Measurements from ENCODE around the gene TUBA1C. TPM values are rescaled to one million over a fixed set of nuclear protein-coding genes. Genes with fewer than 3 reads are reported as not detected.
A peak's percentile ranks its signal among the peaks of the same experiment; 100 is the strongest.

TUBA1C gene
- total and polyA plus RNA-seq, 2 donors from 2014 or later, result 149 to 204 TPM

DNA sequence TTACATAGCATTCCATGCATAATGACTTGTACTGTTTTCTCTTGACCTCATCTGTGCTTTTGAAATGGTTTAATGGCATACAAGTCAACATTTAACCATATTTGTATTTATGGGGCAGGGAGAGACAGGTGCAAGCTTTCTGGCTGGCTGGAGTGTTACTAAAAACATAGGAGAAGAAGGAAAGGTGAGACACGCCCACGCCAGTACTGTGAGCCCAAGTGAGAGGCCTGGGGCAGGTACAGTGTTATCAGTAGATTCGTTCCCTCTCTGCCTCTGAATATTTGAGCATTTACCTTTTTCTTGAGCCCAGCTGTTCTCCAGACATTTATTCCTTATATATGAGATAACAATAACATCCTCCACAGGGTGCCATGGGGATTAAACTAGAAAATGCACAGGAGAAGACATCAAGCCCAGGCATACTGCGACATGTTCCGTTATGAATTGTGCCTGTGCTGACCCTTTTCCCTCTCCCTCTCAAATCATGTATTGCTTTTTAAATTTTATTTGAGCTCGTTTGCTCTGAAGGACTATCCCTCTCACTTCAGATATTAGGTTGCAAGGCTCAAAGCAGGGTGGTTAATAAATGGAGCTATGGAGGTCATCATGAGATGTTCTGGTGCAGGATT is 34.6 kb upstream of the TUBA1C start:
- Histone ChIP-seq H3K27ac (ENCODE audit: low read depth in 2 of 2, low read length in 2 of 2) (no peak overlapping the region), H3K36me3 (ENCODE audit: control insufficient read depth in 2 of 3, insufficient read depth in 3 of 3, low read length in 3 of 3) (no peaks in the 10 kb centered on the region), H3K4me1 (ENCODE audit: control insufficient read depth in 2 of 3, insufficient read depth in 2 of 3, low read depth in 1 of 3, low read length in 3 of 3) (peaks cover 0 to 13% (median 9%) of the 10 kb centered on the region in 3 donors), H3K4me3 (ENCODE audit: low read length in 3 of 3) (no peak overlapping the region), H3K9me3 (ENCODE audit: control insufficient read depth in 2 of 3, insufficient read depth in 1 of 3, low read length in 3 of 3) (no peaks in the 10 kb centered on the region), H3K9ac (ENCODE audit: low read length in 3 of 3) (no peak overlapping the region), H3K27me3 (ENCODE audit: control insufficient read depth, insufficient read depth, low read length) (no peaks in the 10 kb centered on the region)
- DNase-seq (no peak), FAIRE-seq (no peak)
- intact Hi-C loops (cut with DNase I), result no loop called here
- TF ChIP-seq, protein P1, sequence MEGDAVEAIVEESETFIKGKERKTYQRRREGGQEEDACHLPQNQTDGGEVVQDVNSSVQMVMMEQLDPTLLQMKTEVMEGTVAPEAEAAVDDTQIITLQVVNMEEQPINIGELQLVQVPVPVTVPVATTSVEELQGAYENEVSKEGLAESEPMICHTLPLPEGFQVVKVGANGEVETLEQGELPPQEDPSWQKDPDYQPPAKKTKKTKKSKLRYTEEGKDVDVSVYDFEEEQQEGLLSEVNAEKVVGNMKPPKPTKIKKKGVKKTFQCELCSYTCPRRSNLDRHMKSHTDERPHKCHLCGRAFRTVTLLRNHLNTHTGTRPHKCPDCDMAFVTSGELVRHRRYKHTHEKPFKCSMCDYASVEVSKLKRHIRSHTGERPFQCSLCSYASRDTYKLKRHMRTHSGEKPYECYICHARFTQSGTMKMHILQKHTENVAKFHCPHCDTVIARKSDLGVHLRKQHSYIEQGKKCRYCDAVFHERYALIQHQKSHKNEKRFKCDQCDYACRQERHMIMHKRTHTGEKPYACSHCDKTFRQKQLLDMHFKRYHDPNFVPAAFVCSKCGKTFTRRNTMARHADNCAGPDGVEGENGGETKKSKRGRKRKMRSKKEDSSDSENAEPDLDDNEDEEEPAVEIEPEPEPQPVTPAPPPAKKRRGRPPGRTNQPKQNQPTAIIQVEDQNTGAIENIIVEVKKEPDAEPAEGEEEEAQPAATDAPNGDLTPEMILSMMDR (IDR thresholded peaks at IDR 0.05; ENCODE audit: borderline replicate concordance, extremely low read depth, insufficient read depth), result no peak

DNA sequence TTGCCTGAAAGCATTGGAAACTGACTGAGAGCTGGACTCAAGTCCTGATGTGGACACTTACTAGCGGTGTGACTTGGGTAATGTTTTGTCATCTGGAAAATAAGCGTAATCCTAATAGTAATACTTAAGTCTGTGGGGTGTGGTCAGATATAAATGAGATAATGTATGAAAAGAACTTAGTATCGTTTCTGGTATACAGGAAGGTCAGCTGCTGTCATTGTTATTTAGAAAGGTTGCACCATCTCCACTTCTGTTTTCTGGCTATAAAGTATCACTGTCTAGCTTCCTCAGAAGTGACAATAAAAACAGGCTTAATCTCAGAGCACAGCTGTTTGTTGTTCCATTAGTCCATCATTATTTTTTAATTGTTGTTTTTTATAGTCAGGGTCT is 34.1 kb upstream of the TUBA1C start:
- H3K36me3 ChIP-seq (ENCODE audit: control insufficient read depth in 2 of 3, insufficient read depth in 3 of 3, low read length in 3 of 3), result no peaks in the 10 kb centered on the region
- H3K27ac ChIP-seq (ENCODE audit: low read depth in 2 of 2, low read length in 2 of 2), result no peak overlapping the region
- TF ChIP-seq, protein P1 (IDR thresholded peaks at IDR 0.05; ENCODE audit: borderline replicate concordance, extremely low read depth, insufficient read depth), result no peak
- intact Hi-C loops (cut with DNase I), result no loop called here
- no peak overlapping the region for H3K4me3 ChIP-seq (ENCODE audit: low read length in 3 of 3)
- no peaks in the 10 kb centered on the region for H3K27me3 ChIP-seq (ENCODE audit: control insufficient read depth, insufficient read depth, low read length)
- no peak overlapping the region for H3K9ac ChIP-seq (ENCODE audit: low read length in 3 of 3)
- no peak for FAIRE-seq
- no peaks in the 10 kb centered on the region for H3K9me3 ChIP-seq (ENCODE audit: control insufficient read depth in 2 of 3, insufficient read depth in 1 of 3, low read length in 3 of 3)
- peaks cover 0 to 13% (median 9%) of the 10 kb centered on the region in 3 donors for H3K4me1 ChIP-seq (ENCODE audit: control insufficient read depth in 2 of 3, insufficient read depth in 2 of 3, low read depth in 1 of 3, low read length in 3 of 3)
- DNase-seq, result no peak

DNA sequence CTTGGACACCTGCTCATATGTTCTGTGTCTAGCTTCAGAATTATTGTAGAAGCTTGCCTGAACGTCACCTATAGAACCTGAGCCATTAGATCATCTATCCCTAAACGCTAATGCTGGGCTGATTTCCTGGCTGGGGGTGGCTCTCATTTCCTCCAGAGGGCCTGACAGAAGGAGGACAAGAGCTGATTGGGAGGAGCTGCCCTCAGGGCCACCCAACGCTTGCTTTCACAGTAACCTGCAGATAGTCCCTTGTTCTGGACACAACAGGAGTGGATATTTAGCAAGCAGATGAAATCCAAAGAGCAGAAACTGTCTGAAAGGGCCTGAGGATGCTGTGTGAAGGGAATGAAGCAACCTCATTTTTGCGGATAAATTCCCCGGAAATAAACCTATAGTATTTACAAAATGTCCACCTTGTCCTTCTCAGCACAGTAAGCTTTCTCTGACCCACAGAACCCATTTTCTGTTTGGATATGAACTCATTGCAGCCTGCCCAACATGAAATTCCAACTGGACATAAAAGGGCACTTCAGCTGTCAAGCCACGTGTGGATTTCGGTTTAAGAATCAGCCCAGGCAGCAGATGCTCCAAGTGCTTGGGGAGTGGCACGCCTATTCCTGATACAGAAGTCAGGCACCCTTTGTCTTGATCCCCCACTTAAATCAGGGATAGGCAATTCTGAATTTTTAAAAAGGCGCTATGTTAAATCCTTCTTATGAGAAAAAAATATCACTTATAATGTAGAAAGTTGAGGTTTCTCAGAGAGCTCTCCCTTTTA is 32.8 kb upstream of the TUBA1C start:
- Histone ChIP-seq H3K36me3 (ENCODE audit: control insufficient read depth in 2 of 3, insufficient read depth in 3 of 3, low read length in 3 of 3) (no peaks in the 10 kb centered on the region), H3K9me3 (ENCODE audit: control insufficient read depth in 2 of 3, insufficient read depth in 1 of 3, low read length in 3 of 3) (no peaks in the 10 kb centered on the region), H3K4me1 (ENCODE audit: control insufficient read depth in 2 of 3, insufficient read depth in 2 of 3, low read depth in 1 of 3, low read length in 3 of 3) (peaks cover 0 to 13% (median 9%) of the 10 kb centered on the region in 3 donors), H3K9ac (ENCODE audit: low read length in 3 of 3) (no peak overlapping the region), H3K4me3 (ENCODE audit: low read length in 3 of 3) (no peak overlapping the region), H3K27me3 (ENCODE audit: control insufficient read depth, insufficient read depth, low read length) (no peaks in the 10 kb centered on the region), H3K27ac (ENCODE audit: low read depth in 2 of 2, low read length in 2 of 2) (no peak overlapping the region)
- DNase-seq (peak in 1 of 5 donors; percentile 30), FAIRE-seq (no peak)
- TF ChIP-seq, protein P1 (IDR thresholded peaks at IDR 0.05; ENCODE audit: borderline replicate concordance, extremely low read depth, insufficient read depth), result no peak
- intact Hi-C loops (cut with DNase I), result no loop called here

All from kidney (tissue), 14 donors.